ENCODE data around the gene TAF11.

Gene TAF11

GRCh38 chr6:34865107-34865506 lies 22.7 kb downstream of the TAF11 start (continued):
- TF ChIP-seq ZNF70 (CRISPR knock-in tag; IDR thresholded peaks at IDR 0.05) (no peak), ESRRG (CRISPR knock-in tag; IDR thresholded peaks at IDR 0.05) (no peak)

GRCh38 chr6:34864007-34864406 lies 23.8 kb downstream of the TAF11 start:
- no peak for ATAC-seq
- TF ChIP-seq POU6F1 (CRISPR knock-in tag; IDR thresholded peaks at IDR 0.05; ENCODE audit: borderline replicate concordance, low read depth), result no peak

- TF ChIP-seq ZFP3 (CRISPR knock-in tag; IDR thresholded peaks at IDR 0.05) (no peak), ZNF8 (CRISPR knock-in tag; IDR thresholded peaks at IDR 0.05) (no peak), ZNF565 (CRISPR knock-in tag; conservative IDR thresholded peaks at IDR 0.05; ENCODE audit: low read depth) (no peak), TCF4 (CRISPR knock-in tag; IDR thresholded peaks at IDR 0.05; ENCODE audit: borderline replicate concordance) (no peak), SNAI2 (CRISPR knock-in tag; IDR thresholded peaks at IDR 0.05) (no peak), PPARA (CRISPR knock-in tag; IDR thresholded peaks at IDR 0.05; ENCODE audit: borderline replicate concordance) (no peak), CSRNP3 (CRISPR knock-in tag; IDR thresholded peaks at IDR 0.05) (no peak), ESRRG (CRISPR knock-in tag; IDR thresholded peaks at IDR 0.05) (no peak), OSR1 (CRISPR knock-in tag; IDR thresholded peaks at IDR 0.05) (no peak), CREB5 (CRISPR knock-in tag; IDR thresholded peaks at IDR 0.05; ENCODE audit: low read depth) (no peak), ISL1 (CRISPR knock-in tag; IDR thresholded peaks at IDR 0.05) (no peak), ZFP30 (CRISPR knock-in tag; IDR thresholded peaks at IDR 0.05) (no peak), ZNF70 (CRISPR knock-in tag; IDR thresholded peaks at IDR 0.05) (no peak), POU6F1 (CRISPR knock-in tag; IDR thresholded peaks at IDR 0.05; ENCODE audit: borderline replicate concordance, low read depth) (no peak), PATZ1 (CRISPR knock-in tag; IDR thresholded peaks at IDR 0.05; ENCODE audit: borderline replicate concordance) (no peak), ARNTL (CRISPR knock-in tag; IDR thresholded peaks at IDR 0.05; ENCODE audit: borderline replicate concordance, low read depth) (no peak), TSHZ2 (CRISPR knock-in tag; IDR thresholded peaks at IDR 0.05) (no peak), CSDC2 (CRISPR knock-in tag; IDR thresholded peaks at IDR 0.05) (no peak), BACH2 (CRISPR knock-in tag; IDR thresholded peaks at IDR 0.05; ENCODE audit: borderline replicate concordance) (no peak)
- no peak for ATAC-seq
Measured at GRCh38 chr6:34860776-34861175, 27.1 kb downstream of the TAF11 start.

Measured in SK-N-SH treated with all-trans-retinoic acid at 6 μM for 48 hours (cell line).